Suprapubic skin (tissue), 4 donors: Measurements from ENCODE around the gene CCDC13.

Experiments
- POLR2A ChIP-seq, 2 donors: fragments of 450-650 bp; IDR thresholded peaks; one replicate each; pipeline ENCODE4 v1.6.1; 2017; ENCODE audit warnings: antibody characterized with exemption in 2 of 2, mild to moderate bottlenecking in 2 of 2, moderate library complexity in 2 of 2
- POLR2AphosphoS5 ChIP-seq, 3 donors: sonication (generic); formaldehyde crosslinking; IDR thresholded peaks; one replicate each; pipeline ENCODE4 v1.6.1; 2017; ENCODE audit warnings: antibody characterized with exemption in 3 of 3
- TF ChIP-seq, protein P1 (sequence below), 2 donors: fragments of 200-600 bp in 1 of 2; fragments of 450-650 bp in 1 of 2; sonication (generic) in 1 of 2; IDR thresholded peaks; one replicate each; pipeline ENCODE4 v1.5.1; 2016 to 2019; ENCODE audit warnings: antibody characterized with exemption in 2 of 2, mild to moderate bottlenecking in 1 of 2, moderate library complexity in 1 of 2

DNA sequence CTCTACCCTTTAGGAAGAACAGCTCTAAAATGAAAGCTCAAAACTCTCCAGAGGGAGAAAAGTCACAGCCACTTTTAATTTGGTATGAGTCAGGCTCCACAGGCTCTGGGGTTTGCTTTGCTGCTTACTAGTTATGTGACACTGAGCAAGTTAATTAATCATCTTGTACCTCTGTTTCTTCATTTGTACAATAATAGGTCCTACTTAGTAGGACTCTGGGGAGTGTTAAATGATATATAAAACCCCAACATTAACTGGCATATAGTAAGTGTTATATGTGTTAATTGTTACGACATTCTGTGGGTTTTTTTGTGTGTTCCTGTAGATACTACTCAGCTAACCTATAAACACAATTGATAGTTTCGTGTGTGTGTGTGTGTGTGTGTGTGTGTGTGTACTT lies 42.8 kb upstream of the CCDC13 start:
- TF ChIP-seq, protein P1, sequence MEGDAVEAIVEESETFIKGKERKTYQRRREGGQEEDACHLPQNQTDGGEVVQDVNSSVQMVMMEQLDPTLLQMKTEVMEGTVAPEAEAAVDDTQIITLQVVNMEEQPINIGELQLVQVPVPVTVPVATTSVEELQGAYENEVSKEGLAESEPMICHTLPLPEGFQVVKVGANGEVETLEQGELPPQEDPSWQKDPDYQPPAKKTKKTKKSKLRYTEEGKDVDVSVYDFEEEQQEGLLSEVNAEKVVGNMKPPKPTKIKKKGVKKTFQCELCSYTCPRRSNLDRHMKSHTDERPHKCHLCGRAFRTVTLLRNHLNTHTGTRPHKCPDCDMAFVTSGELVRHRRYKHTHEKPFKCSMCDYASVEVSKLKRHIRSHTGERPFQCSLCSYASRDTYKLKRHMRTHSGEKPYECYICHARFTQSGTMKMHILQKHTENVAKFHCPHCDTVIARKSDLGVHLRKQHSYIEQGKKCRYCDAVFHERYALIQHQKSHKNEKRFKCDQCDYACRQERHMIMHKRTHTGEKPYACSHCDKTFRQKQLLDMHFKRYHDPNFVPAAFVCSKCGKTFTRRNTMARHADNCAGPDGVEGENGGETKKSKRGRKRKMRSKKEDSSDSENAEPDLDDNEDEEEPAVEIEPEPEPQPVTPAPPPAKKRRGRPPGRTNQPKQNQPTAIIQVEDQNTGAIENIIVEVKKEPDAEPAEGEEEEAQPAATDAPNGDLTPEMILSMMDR (IDR thresholded peaks at IDR 0.05) = no peak
- TF ChIP-seq POLR2A (IDR thresholded peaks at IDR 0.05) = no peak
- no peak for TF ChIP-seq POLR2AphosphoS5 (IDR thresholded peaks at IDR 0.05)
